Measurements from ENCODE around the gene BROX. TPM values are rescaled to one million over a fixed set of nuclear protein-coding genes. Genes with fewer than 3 reads are reported as not detected.
"Not testable (repeated sequence)": the region's sequence is repeated elsewhere in the genome, so short reads cannot be mapped to it uniquely, and the experiment has no call there.

Gene BROX
- total and polyA plus RNA-seq, 7 donors: 22.0 to 61.7 (median 38.2) TPM

DNA sequence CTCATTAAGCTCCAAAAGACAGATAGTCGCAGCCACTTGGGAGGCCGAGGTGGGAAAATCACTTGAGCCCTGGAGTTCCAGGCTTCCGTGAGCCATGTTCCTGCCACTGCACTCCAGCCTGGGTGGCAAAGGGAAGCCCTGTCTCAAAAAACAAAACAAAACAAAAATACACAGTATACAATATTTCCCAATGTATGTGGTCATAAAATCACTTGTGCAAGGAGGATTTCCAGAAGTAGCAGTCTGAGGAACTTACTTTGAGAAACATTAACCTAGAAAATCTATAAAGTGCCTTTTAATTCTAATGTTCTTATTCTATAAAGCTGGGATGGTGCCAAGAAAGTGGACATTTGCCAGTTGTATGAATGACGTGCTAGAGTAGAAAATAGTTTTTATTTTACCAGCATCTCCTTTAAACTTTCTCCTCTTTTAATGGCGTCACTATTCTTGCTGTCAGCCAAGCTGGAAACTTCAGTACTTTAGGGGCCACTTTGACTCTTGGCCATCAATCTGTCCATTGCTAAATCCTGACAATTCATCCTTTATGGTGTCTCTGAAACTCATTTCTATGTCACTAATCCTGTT is 47.2 kb downstream of the BROX start:
- H3K36me3 ChIP-seq: no peaks in the 10 kb centered on the region
- no peaks in the 10 kb centered on the region for H3K9me3 ChIP-seq
- 80 to 87% methylated on average over 5 of the region's 5 CpGs for WGBS, 2 donors
- peak overlapping the region in 3 of 4 donors; percentile 79 to 89 (median 89) for H3K27ac ChIP-seq
- DNase-seq: no peak
- H3K4me3 ChIP-seq: no peak overlapping the region
- H3K27me3 ChIP-seq: no peaks in the 10 kb centered on the region
- TF ChIP-seq, protein P1, sequence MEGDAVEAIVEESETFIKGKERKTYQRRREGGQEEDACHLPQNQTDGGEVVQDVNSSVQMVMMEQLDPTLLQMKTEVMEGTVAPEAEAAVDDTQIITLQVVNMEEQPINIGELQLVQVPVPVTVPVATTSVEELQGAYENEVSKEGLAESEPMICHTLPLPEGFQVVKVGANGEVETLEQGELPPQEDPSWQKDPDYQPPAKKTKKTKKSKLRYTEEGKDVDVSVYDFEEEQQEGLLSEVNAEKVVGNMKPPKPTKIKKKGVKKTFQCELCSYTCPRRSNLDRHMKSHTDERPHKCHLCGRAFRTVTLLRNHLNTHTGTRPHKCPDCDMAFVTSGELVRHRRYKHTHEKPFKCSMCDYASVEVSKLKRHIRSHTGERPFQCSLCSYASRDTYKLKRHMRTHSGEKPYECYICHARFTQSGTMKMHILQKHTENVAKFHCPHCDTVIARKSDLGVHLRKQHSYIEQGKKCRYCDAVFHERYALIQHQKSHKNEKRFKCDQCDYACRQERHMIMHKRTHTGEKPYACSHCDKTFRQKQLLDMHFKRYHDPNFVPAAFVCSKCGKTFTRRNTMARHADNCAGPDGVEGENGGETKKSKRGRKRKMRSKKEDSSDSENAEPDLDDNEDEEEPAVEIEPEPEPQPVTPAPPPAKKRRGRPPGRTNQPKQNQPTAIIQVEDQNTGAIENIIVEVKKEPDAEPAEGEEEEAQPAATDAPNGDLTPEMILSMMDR (IDR thresholded peaks at IDR 0.05): no peak
- TF ChIP-seq EP300 (IDR thresholded peaks at IDR 0.05) (no peak), POLR2AphosphoS5 (IDR thresholded peaks at IDR 0.05) (no peak), POLR2A (IDR thresholded peaks at IDR 0.05) (no peak)
- H3K4me1 ChIP-seq: peaks cover 0 to 54% (median 37%) of the 10 kb centered on the region in 4 donors
- intact Hi-C loops (cut with DNase I): loop anchor here (5.0 to 10.0 kb wide), 3 partner anchors 58 to 213 kb away; partner anchors contain the start of gene DISP1

DNA sequence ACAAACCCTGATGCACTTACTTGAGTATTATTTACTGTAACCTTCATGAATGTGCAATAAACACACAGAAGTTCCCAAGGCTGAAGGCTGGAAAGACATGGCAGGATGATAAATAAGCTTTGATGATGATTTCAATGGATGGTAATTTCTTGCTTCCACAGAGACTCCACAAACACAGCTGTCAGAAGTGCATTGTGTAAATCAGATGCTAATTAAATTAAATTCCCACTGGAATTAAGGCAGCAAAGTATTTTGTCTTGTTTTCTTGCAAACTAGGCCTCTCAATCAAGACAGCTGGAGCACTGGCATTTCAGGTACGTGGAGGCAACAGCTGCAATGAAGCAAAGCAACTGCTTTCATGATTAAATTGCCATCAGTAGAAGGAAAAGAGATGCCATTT is 48.7 kb downstream of the BROX start:
- WGBS, 2 donors: 54 to 69% methylated on average over 1 of the region's 1 CpG

DNA sequence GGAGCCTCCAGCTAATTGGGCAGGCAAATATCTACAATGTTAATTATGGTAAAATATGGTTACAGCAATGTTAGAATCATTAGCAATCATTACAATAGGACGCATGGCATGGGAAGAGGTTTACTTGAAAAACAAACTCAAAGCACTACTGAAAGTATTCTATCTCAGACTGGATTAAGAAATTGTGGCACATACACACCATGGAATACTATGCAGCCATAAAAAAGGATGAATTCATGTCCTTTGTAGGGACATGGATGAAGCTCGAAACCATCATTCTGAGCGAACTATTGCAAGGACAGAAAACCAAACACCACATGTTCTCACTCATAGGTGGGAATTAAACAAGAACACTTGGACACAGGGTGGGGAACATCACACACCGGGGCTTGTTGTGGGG is 49.8 kb downstream of the BROX start:
- H3K36me3 ChIP-seq; DNase-seq; H3K27ac ChIP-seq; H3K4me3 ChIP-seq; intact Hi-C loops (cut with DNase I); H3K27me3 ChIP-seq; H3K9me3 ChIP-seq: not testable (repeated sequence)
- 49 to 97% methylated on average over 4 of the region's 4 CpGs for WGBS, 2 donors
- H3K4me1 ChIP-seq: peaks cover 0 to 36% (median 27%) of the 10 kb centered on the region in 4 donors

More for the DNA sequence above, 48.7 kb downstream of the BROX start:
- DNase-seq: no peak
- H3K4me1 ChIP-seq: peaks cover 0 to 39% (median 29%) of the 10 kb centered on the region in 4 donors
- no peak overlapping the region for H3K4me3 ChIP-seq
- no peak for TF ChIP-seq POLR2AphosphoS5 (IDR thresholded peaks at IDR 0.05)
- TF ChIP-seq, protein P1 (IDR thresholded peaks at IDR 0.05): no peak
- no peak for TF ChIP-seq EP300 (IDR thresholded peaks at IDR 0.05)
- TF ChIP-seq POLR2A (IDR thresholded peaks at IDR 0.05): no peak
- H3K27me3 ChIP-seq: no peaks in the 10 kb centered on the region
- intact Hi-C loops (cut with DNase I): no loop called here
- no peak overlapping the region for H3K27ac ChIP-seq
- no peaks in the 10 kb centered on the region for H3K9me3 ChIP-seq
- no peaks in the 10 kb centered on the region for H3K36me3 ChIP-seq

DNA sequence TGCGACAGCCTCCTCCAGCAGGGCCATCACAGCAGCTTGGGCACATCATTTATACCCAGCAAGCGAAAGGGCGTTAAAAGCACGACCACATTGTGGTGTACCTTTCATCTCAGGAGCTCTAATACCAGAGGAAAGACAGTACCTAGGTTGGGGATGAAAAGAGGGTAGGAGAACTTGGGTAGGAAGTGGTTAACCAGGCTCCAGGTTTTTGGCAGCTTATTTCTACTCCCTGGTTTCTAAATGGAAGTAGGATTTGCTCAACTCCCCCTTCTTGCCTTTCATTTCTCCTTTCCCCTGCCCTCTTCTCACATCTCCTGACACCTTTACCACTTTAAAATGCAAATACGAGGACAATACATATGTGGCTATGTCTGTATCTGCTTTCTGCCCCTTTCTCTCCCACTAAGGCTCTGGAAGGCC is 54.8 kb downstream of the BROX start:
- 63 to 77% methylated on average over 5 of the region's 5 CpGs for WGBS, 2 donors
- TF ChIP-seq EP300 (IDR thresholded peaks at IDR 0.05) (no peak), POLR2AphosphoS5 (IDR thresholded peaks at IDR 0.05) (no peak), POLR2A (IDR thresholded peaks at IDR 0.05) (no peak)
- TF ChIP-seq, protein P1 (IDR thresholded peaks at IDR 0.05): no peak
- intact Hi-C loops (cut with DNase I): no loop called here
- Histone ChIP-seq H3K4me3 (no peak overlapping the region), H3K4me1 (peaks cover 0 to 21% (median 0%) of the 10 kb centered on the region in 4 donors), H3K36me3 (no peaks in the 10 kb centered on the region), H3K9me3 (peaks cover 0 to 6% (median 2%) of the 10 kb centered on the region in 4 donors), H3K27me3 (no peaks in the 10 kb centered on the region), H3K27ac (peak overlapping the region in 3 of 4 donors; percentile 46 to 75 (median 56))
- DNase-seq: no peak

DNA sequence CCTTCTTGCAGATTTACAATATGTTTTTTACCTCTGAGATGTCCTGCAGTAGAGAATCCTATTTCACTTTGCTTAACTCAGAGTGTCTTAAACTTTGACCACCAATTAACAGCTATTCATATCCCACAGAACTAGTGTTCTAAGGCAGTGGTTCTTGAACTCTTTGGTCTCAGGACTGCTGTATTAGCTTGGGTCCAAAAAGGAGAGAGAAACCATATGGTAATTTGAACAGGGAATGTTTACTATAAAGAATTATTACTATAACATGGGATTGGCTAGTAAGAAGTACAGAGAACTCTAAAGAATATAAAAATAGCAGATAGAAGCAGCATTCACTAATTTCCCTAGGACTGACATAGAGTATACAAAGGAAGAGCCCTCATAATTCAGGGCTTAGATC is 56.2 kb downstream of the BROX start:
- TF ChIP-seq POLR2AphosphoS5 (IDR thresholded peaks at IDR 0.05): peak; percentile 61 to 73 (median 68)
- TF ChIP-seq POLR2A (IDR thresholded peaks at IDR 0.05): no peak
- TF ChIP-seq, protein P1 (IDR thresholded peaks at IDR 0.05): no peak
- TF ChIP-seq EP300 (IDR thresholded peaks at IDR 0.05): peak in 3 of 4 donors; percentile 48 to 90 (median 54)
- intact Hi-C loops (cut with DNase I): loop anchor here (2.0 kb wide), 1 partner anchor 14 kb away; no protein-coding TSS in a partner anchor
- peak overlapping the region in 3 of 4 donors; percentile 46 to 75 (median 56) for H3K27ac ChIP-seq
- DNase-seq: no peak
- H3K36me3 ChIP-seq: no peaks in the 10 kb centered on the region
- peaks cover 0 to 21% (median 0%) of the 10 kb centered on the region in 4 donors for H3K4me1 ChIP-seq
- no peaks in the 10 kb centered on the region for H3K27me3 ChIP-seq
- peaks cover 0 to 6% (median 2%) of the 10 kb centered on the region in 4 donors for H3K9me3 ChIP-seq
- H3K4me3 ChIP-seq: no peak overlapping the region

Measured in sigmoid colon (tissue), 7 donors.